Myocyte (in vitro differentiated cells): ENCODE results near the gene PTPRM. TPM values are rescaled to one million over a fixed set of nuclear protein-coding genes. Genes with fewer than 3 reads are reported as not detected.
A peak's percentile ranks its signal among the peaks of the same experiment; 100 is the strongest.

ENCODE experiments used
- DNase-seq: peaks from one replicate; pipeline ENCODE4 v3.0.0-alpha.2; 2012; ENCODE audit warnings: low read depth
- total RNA-seq: library from RNA; depleted of rRNA; stranded (reverse); fragments of >200 nt; gene quantifications from 2 replicates; pipeline ENCODE4 v1.2.3, GENCODE V29; 2014

The PTPRM gene
- total RNA-seq, 1 donor from 2014 or later, result 26.9 TPM

DNA sequence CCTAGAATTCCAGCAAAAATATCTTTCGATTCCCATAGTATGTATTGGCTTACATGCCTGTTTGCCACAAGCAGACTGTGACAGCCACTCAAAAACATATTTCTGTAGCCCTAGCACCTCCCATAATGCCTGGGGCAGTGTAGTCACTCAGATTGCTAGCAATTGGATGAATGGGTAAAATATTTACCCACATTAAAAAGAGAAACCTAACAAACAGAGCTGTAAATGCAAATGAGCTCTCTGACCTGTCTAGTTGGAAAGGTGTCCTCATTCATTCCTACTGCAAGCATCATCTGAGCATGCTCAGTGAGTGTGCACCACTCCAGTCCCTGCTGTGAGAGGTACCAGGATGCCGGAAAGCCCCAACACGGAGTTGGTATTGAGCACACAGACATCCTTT lies 808.1 kb downstream of the PTPRM start:
- no peak for DNase-seq

DNA sequence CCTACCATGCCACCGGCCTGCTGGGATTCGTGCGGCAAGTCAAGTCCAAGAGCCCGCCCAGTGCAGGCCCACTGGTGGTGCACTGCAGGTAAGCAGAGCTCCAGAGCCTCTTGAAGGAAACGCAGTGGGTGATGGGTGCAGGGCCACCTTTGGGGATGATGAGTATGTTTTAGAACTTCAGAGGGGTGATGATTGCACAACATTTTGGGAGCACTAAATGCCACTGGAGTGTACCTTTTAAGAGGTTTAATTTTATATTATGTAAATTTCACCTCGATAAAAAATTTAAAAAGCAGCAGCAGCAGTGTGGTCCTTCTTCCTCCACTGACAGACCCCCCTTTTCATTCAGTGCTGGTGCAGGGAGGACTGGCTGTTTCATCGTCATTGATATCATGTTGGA lies 809.0 kb downstream of the PTPRM start:
- DNase-seq, result no peak

DNA sequence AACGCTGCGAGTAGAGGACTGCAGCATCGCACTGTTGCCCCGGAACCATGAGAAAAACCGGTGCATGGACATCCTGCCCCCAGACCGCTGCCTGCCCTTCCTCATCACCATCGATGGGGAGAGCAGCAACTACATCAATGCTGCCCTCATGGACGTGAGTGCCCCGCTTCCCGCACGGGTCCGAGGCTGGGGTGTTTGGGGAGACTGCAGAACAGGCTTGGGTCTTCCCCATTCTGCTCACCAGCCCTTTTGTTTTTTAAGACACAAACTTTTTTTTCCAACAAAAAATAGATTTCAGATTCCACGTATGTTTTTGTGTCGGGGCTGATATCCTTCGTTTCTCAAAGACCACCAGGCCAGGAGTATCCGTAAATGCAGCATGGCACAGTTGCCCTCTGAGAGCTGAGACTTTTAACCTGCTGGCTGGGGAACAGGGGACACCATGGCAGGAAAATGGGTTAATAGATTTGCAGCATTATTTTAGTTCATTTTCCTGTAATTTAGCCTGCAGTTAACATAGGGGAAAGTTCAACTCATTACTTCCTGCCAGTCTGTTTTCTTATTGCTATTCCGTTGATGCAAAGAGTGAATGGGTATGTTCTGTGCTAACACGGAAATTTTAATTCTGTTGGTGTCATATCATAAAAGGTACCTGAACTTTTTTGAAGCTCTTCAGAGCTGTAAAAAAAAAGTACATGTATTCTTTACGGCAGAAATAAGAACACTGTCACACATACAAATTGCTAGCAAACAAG lies 812.2 kb downstream of the PTPRM start:
- no peak for DNase-seq

DNA sequence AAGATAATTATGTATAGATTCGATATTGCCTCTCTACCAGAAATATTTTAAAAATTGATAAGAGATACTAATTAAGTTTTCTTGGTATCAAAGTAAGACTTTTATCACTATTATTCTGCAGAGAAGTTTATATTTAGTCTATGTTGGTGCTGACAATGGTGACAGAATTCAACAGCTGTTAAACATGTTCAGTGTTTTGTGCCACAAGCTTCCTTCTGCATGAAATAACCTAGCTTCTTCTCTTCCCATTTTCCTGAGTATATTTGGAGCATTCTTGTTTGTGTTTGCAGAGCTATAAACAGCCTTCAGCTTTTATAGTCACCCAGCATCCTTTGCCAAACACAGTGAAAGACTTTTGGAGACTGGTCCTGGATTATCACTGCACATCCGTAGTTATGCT lies 812.9 kb downstream of the PTPRM start:
- peak; percentile 69 for DNase-seq

DNA sequence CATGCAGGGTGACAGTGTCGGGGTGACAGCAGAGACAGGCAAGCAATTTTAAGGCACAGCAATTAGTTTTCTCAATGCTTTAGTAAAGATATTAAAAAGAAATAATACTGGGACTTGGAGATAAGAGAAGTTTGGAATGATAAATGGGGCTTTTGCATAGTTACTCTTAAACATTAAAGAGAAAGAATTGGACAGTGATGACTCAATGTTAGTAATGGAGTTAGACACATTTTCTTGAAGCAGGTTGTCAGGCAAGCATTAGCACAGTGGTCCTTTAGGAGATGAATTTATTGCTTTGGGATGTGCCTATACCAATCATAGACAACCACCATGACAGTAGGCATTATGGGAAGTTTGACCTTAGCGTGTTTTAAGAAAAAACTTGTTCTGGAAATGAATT lies 813.8 kb downstream of the PTPRM start:
- no peak for DNase-seq

DNA sequence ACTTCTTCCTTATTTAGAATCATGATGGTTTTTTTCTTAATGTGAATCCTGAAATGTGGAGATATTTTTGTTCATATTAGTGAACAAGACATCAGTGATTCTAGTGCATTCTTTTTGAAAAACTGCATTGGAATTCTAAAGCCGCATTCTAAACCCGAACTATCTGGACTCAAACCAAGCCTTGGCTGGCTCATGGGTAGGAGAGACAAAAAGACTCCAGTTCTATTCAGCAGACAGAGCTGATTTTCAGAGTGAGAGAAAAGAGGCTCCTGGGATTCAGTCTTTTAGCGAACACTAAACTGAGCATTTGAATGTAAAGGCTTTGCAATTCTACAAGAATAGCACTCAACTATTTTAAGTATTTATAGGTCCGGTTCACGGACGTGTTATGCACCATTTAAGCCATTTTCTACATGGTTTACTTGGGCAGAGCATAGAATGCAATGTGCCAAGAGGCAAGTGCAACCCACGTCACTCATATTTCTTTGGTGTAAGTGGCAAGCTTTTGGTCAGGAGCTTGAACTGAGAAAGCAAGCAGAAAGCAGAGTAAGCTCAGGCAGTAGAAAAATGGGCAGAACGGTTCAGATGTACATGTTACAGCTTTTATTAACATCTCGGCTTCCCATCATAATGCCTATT lies 814.8 kb downstream of the PTPRM start:
- no peak for DNase-seq

DNA sequence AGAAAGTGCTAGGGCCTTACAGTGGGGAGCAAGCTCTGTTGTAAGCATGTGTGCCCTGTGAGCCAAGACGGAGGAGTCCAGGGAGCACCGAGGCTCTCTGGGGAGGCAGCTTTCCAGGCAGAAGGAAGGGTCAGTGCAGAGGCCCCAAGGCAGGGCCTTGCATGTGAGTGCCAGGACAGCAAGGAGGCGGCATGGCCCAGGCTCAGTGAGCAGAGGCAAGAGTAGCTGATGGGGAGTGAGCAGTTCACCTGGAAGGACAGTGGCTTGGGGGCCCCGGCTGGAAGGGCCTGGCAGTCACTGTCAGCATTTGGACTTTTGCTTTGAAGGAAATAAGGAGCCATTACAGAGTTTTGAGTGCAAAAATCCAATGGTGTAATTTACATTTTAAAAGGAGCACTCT lies 818.3 kb downstream of the PTPRM start:
- DNase-seq, result no peak

DNA sequence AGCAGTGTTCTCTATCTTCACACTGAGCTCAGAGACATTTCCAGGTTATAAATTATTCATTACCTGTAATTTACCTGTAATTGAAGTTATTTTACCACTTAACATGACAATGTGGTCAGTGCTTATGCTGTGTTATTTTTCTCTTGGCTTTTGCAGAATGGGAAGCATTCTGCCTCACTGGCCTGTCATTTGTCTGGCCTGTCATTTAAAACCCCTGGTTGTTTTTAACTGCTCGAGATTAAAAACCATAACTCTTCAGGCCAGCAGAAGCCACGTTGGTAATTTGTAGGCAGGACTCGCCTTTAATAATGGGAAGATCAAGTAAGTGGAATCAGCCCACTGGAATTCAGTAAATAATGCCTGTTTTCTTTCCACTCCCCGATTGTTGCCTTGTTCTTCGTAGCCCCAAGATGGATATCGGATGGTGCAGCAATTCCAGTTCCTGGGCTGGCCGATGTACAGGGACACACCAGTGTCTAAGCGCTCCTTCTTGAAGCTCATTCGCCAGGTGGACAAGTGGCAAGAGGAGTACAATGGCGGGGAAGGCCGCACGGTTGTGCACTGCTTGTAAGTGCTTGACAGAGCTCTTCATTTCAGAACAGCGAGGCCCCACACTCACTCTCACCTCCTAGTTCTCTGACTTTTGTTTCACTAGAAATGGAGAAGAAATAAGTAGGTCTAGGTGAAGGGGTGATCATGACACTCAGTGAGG lies 819.7 kb downstream of the PTPRM start:
- DNase-seq, result no peak

DNA sequence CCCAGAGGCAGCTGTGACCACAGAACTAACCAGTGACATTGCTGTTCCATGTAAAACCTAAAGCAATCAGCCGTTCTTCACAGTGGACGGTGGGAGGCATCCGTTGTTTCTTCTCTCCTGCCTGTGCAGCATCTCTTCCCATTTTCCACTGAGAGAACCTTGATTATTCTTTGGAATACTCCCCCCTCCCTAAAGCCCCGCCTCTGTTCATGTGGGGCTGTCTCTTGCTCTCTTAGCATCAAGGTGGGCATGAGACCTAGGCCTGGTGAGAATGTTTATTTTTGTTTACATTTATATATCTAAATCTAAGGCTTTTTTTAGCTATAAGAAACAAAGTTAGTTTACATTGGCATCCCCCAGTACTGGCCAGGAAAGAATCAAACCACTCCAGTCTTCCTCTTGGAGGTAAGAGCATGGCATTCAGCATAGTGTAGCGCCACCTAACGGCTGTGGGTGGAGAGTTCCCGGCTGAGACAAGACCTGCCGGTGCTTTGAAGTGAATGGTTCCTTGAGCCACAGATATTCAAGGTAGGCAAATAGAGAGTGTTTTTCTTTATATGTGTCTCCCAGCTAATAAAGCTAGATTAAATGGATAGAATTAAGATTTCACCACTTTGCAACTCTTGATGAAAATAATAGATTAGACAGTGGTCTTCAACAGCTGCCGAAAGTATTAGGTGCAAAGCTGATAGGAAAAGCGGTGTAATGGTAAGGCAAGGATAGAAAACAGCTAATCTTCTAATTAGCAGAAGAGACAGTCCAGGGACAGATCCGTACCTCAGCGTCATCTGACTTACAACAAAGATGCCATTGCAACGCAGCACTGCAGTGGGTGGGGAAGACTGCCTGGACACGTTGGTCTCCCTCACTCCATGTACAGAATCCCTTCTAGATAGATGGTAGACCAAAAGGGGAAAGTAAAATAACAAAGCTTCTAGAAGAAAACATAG lies 822.5 kb downstream of the PTPRM start:
- peak; percentile 74 for DNase-seq

DNA sequence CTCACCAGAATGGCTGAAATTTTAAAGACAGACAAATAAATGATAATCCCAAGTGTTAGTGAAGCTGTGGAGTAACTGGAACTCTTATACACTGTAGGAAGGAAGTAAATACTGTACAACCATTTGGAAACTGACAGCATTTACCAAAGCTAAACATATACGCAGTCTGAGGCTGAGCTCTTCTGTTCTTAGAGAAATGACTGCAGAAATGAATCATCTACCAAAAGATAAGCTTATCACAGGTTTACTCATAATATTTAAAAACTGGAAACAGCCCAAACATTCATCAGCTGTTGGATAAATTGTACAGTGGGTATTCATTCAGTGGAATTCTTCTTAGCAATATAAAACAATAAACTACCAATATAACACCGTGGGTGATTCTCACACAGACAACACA lies 824.0 kb downstream of the PTPRM start:
- no peak for DNase-seq

DNA sequence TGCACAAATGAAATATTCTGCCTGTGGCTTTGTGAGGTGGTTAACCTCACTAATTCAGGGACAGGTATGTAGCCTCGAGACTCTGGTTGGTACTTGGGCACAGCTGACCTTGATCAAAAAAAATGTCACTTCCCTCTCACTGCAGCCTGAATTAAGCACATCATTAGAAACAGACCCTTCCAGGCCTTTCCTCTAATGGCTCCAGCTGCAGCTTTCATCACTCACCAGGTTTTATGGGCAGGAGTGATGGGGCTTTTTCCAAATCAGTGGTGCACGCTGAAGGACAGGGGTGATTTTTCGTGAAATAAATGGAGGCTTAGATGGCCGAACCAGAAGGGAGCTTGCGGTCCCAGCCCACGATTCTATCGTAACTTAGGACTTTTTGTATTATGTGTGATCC lies 829.1 kb downstream of the PTPRM start:
- no peak for DNase-seq

DNA sequence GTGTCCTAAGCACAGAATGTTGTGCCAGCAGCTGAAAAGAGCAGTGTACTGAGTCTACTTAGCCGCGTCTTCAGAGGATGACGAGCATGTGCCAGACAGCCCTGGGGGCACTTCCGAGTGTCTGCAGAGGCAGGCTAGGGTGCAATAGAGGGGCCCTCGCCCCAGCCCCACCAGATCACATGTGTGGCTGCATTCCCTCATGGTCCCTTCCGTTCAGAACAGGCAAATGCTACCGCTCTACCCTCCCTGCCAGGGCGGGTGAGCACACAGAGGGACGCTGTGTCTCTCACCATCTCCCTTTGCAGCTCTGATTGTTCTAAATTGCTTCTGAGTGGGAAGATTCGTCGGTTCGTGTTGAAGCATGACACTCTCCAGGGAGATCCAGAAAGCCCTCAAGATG lies 829.9 kb downstream of the PTPRM start:
- DNase-seq, result no peak

DNA sequence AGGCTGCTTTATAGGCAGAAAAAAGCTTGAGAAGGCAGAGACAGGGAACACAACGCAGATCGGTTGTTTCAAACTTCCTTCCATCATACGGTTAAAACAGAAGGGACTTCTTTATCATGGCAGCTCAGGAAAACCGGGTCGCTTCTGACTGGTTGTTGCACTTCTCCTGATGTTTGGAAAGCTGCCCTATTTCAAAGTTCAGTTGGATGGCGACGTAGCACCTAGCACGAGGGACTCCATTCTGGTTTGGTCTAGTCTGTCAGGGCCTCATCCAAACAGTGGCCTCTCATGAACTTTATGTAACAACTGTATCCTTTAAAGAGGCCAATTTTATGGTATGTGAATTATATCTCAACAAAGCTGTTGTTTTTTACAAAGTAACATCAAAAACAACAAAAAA lies 832.0 kb downstream of the PTPRM start:
- DNase-seq, result no peak

DNA sequence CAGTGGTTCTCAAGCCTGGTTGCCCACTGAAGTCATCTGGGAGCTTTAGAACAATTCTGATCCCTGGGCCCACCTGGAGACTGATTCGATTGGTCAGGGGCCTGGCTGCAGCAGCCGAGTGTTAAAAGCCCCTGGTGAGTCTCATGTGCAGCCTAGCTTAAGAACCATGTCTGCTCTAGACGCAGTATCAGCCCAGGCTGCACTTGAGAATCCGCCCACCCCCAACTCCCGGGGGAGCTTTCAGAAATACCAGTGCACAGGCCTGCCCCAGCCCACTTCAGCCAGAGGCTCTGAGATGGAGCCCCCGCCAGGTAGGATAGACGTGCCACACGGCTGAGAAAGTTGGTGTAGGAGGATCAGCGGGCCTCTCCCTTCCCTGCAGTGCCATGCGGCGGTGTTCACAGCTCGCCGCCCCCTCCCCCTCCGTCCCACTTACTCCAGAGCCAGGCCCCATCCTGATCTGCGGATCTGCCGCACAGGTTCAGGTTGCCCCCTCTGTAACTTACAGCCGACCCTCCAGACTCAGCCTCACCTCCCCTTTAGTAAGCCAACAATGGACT lies 833.2 kb downstream of the PTPRM start:
- DNase-seq, result no peak

DNA sequence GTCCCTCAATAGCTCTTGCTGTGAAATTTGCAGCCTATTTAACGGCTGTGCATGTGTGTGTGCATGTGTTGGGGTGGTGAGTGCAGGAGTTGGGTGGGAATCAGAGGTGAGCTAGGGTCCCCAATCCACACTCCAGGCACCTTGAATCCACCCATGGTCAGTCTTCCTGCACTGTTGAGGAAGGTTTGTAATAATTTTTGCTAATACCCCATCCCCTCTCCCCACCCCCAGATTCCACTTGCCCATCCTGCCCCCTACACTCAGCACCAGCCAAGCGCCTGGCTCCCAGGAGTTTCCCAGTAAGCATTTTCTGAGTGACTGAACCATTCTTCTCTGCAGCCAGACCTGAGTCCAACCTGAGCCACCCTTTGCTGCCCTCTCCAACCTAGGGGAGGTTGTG lies 833.7 kb downstream of the PTPRM start:
- no peak for DNase-seq

DNA sequence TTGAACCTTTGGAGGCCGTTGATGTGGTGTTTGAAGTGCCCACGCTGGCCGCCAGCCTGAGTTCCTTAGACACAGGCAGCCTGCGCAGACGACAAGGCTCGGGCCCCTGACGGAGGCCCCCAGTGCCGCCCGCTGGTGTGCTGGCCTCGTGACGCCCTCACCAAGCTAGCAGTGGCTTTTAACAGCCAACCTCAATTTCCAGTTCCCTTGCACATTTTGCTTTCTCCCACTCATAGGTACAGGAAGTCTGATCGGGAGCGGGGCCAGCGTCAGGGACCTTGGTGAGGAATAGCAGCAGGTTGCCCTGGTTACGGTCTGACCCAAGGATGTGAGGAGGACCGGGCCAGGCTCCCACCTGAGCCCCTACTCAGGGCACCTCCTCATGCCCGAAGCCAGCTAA lies 834.5 kb downstream of the PTPRM start:
- DNase-seq, result no peak

DNA sequence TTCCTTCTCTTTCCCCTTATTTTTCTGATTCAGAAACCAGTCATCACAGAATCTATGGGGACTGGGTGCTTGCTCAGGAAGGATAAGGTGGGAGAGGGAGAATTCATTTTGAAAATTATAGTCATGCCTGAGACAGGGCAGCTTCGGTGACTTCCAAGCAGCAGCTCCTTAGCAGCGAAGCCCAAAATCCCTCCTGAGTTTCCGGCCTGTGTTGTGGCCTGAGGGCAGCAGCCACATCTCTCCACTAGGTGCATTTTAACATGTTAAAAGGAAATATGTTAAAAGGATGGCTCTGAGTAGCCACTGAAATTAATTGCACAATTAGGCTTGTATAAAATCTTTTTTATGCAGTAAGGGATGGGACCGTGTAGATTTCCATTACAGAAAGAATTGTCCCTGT lies 835.1 kb downstream of the PTPRM start:
- DNase-seq, result no peak

DNA sequence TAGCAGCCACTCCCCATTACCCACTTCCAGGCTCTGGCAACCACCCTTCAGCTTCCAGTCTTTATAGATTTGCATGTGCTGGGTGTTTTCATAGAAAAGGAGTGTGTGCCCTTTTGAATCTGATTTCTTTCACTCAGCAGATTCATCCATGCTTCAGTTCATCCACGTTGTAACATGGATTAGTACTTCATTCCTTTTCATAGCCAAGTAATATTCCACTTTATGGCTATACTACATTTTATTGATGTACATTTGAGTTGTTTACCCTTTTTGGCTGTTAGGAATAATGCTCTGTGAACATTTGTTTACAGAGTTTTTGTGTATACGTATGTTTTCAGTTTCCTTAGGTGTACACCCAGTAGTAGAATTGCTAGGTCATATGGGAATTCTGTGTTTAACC lies 836.6 kb downstream of the PTPRM start:
- DNase-seq, result no peak

DNA sequence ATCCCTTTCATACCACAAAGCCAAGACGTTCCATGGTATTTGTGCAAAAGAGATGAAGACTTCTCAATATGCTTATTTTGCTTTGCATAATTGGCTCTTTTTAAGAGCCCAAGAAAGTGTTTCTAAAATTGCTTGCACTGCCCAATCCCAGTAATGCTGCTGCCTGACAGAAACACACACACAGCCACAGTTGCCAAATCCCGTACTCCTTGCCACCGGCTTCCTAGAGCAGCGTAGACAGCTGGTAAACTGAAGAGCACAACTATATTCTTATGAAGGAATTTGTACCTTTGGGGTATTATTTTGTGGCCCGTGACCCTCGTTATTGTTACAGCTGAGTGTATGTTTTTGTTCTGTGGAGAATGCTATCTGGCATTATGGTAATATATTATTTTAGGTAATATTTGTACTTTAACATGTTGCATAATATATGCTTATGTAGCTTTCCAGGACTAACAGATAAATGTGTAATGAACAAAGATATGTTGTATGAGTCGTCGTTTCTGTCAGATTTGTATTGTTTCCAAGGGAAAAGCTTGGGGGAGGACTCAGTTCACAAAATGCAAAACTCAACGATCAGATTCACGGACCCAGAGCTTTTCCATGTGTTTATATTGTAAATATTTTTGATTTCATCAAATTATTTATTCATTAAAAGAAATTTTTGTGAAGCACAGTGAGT lies 839.2 kb downstream of the PTPRM start:
- no peak for DNase-seq

DNA sequence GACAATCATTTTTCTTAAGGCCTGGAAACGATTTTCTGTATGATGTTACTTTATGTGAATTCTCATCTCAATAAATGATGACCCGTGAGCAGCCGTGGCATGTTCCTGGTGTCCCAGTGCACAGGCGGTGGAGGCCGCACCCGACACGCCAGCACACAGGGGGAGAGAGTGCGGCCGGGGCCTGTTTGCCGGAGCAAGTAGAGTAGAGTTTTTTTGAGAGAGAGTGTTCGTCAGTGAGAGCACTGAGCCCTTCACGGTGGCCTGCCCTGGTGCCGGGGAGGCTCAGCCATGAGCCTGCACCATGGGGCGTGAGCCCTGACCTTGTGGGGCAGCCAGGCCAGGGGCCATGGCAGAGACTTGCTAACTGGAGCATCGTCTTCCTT lies 839.7 kb downstream of the PTPRM start:
- DNase-seq, result no peak

DNA sequence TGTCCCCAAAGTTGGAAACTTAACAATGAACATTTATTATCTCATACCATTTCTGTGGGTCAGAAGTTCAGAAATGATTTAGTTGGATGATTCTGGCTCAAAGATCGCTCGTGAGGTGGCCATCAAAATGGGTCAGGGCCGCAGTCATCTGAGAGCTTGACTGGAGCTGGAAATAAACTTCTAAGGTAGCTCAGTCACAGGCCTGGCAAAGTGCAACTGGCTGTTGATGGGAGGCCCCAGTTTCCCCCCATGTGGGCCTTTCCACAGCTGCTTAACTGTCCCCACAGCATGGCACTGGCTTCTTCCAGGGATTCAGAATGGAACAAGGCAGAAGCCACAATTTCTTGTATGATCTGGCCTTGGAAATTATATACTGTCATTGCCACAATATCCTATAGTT lies 842.0 kb downstream of the PTPRM start:
- no peak for DNase-seq
